Measurements from ENCODE around the gene RNF113B. TPM values are rescaled to one million over a fixed set of nuclear protein-coding genes. Genes with fewer than 3 reads are reported as not detected.

RNF113B gene
- total and polyA plus RNA-seq, 11 donors, result not detected

DNA sequence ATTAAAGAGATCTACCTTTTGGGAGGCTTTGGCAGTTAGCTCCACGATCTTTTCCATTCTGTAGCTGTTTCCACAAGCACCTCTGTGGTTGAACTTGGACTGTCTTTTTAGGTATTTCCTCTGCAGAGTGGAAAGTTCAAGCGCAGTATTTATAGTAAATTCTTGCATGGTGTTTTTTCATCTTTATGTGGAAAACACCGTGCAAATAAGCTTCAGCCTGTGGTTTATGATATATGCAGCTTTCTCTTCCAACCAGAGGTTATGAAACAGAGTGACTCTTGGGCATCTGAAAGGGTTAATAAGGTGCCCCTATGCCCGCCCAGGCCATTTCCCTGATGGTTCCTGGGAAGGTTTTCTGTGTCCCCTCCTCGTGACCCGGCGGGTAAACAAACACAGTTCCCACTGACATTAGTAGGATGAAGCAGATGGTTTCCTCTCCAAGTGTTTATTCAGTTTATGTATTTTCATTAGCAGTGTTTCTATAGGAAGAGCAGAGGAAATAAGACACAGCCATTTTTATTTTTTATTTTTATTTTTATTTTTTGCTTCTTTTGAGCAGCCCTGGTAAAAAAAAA, 39.7 kb upstream of the RNF113B start:
- Histone ChIP-seq H3K27ac (peak overlapping the region in 1 of 12 donors; percentile 9), H3K36me3 (peaks cover 0 to 3% (median 0%) of the 10 kb centered on the region in 9 donors), H3K9me3 (no peaks in the 10 kb centered on the region), H3K27me3 (no peaks in the 10 kb centered on the region), H3K4me1 (peaks cover 0 to 49% (median 21%) of the 10 kb centered on the region in 12 donors), H3K4me3 (no peak overlapping the region)
- ATAC-seq (no peak), DNase-seq (no peak)
- TF ChIP-seq, protein P1, sequence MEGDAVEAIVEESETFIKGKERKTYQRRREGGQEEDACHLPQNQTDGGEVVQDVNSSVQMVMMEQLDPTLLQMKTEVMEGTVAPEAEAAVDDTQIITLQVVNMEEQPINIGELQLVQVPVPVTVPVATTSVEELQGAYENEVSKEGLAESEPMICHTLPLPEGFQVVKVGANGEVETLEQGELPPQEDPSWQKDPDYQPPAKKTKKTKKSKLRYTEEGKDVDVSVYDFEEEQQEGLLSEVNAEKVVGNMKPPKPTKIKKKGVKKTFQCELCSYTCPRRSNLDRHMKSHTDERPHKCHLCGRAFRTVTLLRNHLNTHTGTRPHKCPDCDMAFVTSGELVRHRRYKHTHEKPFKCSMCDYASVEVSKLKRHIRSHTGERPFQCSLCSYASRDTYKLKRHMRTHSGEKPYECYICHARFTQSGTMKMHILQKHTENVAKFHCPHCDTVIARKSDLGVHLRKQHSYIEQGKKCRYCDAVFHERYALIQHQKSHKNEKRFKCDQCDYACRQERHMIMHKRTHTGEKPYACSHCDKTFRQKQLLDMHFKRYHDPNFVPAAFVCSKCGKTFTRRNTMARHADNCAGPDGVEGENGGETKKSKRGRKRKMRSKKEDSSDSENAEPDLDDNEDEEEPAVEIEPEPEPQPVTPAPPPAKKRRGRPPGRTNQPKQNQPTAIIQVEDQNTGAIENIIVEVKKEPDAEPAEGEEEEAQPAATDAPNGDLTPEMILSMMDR (IDR thresholded peaks at IDR 0.05), result no peak
- no peak for TF ChIP-seq POLR2A (IDR thresholded peaks at IDR 0.05)
- 68 to 76% (median 75%) methylated on average over 7 of the region's 7 CpGs for WGBS, 4 donors
- intact Hi-C loops (cut with DNase I), result loop anchor here in 1 of 10 donors (10.0 kb wide), 1 partner anchor 72 kb away; the partner anchor contains the start of gene FARP1

DNA sequence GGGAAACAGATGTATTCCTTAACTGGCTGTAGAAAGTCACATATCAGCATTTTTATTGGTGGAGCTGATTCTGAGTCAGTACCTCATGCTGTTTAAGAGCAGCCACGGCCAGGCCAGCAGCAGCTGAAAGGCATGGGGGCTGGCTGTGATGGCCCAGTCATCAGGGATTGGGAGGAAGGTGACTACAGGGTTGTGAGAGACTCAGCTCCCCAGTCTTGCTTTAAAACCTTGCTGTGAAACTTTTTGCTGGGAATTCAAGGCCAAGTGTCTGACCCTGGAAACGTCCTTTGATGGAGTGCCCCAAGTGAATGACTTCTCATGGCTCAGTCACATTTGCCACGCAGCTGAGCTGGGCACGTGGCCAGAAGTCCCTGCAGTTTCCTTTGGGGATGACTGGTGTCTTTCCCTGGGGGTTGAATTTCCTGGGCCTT, 39.1 kb upstream of the RNF113B start:
- DNase-seq (peak; percentile 41 to 70 (median 59)), ATAC-seq (peak in 3 of 4 donors; percentile 40 to 61 (median 48))
- intact Hi-C loops (cut with DNase I), result loop anchor here in 1 of 10 donors (10.0 kb wide), 1 partner anchor 71 kb away; the partner anchor contains the start of gene FARP1
- H3K36me3 ChIP-seq, result peaks cover 0 to 3% (median 0%) of the 10 kb centered on the region in 9 donors
- H3K9me3 ChIP-seq, result no peaks in the 10 kb centered on the region
- peak overlapping the region in 4 of 12 donors; percentile 9 to 42 (median 25) for H3K27ac ChIP-seq
- H3K27me3 ChIP-seq, result no peaks in the 10 kb centered on the region
- WGBS, 4 donors, result 22 to 26% (median 24%) methylated on average over 4 of the region's 4 CpGs
- peaks cover 0 to 42% (median 20%) of the 10 kb centered on the region in 12 donors for H3K4me1 ChIP-seq
- TF ChIP-seq, protein P1 (IDR thresholded peaks at IDR 0.05), result no peak
- TF ChIP-seq POLR2A (IDR thresholded peaks at IDR 0.05), result no peak
- H3K4me3 ChIP-seq, result no peak overlapping the region

DNA sequence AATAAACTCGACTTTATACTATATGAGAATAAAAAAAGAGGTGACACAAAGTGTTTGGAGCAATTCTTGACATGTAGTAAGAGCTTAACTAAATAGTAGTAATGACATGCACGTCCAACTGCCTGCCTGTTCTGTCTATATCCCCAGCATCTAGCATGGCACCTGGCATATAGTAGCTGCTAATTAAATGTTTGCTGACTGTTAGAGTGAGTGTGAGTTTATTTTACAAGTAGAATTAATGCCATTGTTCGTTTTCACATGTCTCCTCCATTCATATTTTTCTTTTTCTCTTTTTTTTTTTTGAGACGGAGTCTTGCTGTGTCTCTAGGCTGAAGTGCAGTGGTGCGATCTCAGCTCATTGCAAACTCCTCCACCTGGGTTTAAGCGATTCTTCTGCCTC, 38.4 kb upstream of the RNF113B start:
- intact Hi-C loops (cut with DNase I), result loop anchor here in 1 of 10 donors (10.0 kb wide), 1 partner anchor 71 kb away; the partner anchor contains the start of gene FARP1
- Histone ChIP-seq H3K36me3 (peaks cover 0 to 3% (median 0%) of the 10 kb centered on the region in 9 donors), H3K9me3 (no peaks in the 10 kb centered on the region), H3K4me1 (peaks cover 0 to 39% (median 15%) of the 10 kb centered on the region in 12 donors), H3K4me3 (no peak overlapping the region), H3K27ac (peak overlapping the region in 2 of 12 donors; percentile 20 to 30), H3K27me3 (no peaks in the 10 kb centered on the region)
- no peak for DNase-seq
- 95 to 97% (median 96%) methylated on average over 6 of the region's 6 CpGs for WGBS, 4 donors
- TF ChIP-seq, protein P1 (IDR thresholded peaks at IDR 0.05), result no peak
- no peak for TF ChIP-seq POLR2A (IDR thresholded peaks at IDR 0.05)
- no peak for ATAC-seq

DNA sequence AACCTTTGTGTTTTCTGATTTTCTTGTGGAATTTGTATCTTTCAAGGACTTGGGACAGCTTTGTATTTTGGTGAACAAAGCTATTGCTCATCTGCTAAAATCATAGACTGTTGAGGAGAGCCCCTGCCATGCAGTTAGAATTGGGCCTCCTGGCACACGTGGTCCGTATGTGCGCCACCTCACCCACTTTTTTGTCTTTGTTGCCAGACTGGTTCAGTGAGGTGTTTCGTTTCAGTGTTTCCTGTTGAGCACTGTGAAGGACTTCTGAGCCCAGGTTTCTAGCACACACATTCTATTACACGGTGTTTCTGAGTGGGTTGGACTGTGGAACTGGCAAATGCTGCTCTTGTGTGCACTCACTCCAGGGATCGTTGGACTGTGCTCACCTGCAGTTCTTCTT, 37.6 kb upstream of the RNF113B start:
- Histone ChIP-seq H3K27ac (no peak overlapping the region), H3K27me3 (no peaks in the 10 kb centered on the region), H3K4me1 (peaks cover 0 to 39% (median 14%) of the 10 kb centered on the region in 12 donors), H3K4me3 (no peak overlapping the region), H3K9me3 (no peaks in the 10 kb centered on the region), H3K36me3 (peaks cover 0 to 3% (median 0%) of the 10 kb centered on the region in 9 donors)
- ATAC-seq, result no peak
- WGBS, 4 donors, result 91 to 94% (median 92%) methylated on average over 6 of the region's 6 CpGs
- DNase-seq, result no peak
- TF ChIP-seq, protein P1 (IDR thresholded peaks at IDR 0.05), result no peak
- TF ChIP-seq POLR2A (IDR thresholded peaks at IDR 0.05), result no peak
- intact Hi-C loops (cut with DNase I), result loop anchor here in 1 of 10 donors (10.0 kb wide), 1 partner anchor 70 kb away; the partner anchor contains the start of gene FARP1
